SK-N-SH (cell line): Measurements from ENCODE around the gene TOP3A. TPM values are rescaled to one million over a fixed set of nuclear protein-coding genes. Genes with fewer than 3 reads are reported as not detected.

Experiments used
- CTCF ChIA-PET: fragments of 300-600, 350-600 bp; formaldehyde crosslinking; extraction: SDS; loops from one replicate; lab custom pipeline; 2021; lab: Yijun Ruan, JAX
- POLR2A ChIA-PET: fragments of 350-600 bp; sonication (Branson Sonifier 250); formaldehyde crosslinking; extraction: SDS; loops from one replicate; lab custom pipeline; 2020; ENCODE audit warnings: antibody characterized with exemption, inconsistent platforms; lab: Yijun Ruan, JAX
- DNase-seq: peaks from one replicate; pipeline ENCODE4 v3.0.0; 2012
- H2AFZ ChIP-seq: fragments of 200-600 bp; sonication (generic); 2 replicates; pipeline ENCODE4 v1.8.1; 2016; ENCODE audit warnings: antibody characterized with exemption, mild to moderate bottlenecking, low read depth
- H3F3A ChIP-seq: fragments of 200-600 bp; sonication (generic); replicated peaks from 2 replicates; pipeline ENCODE3; 2016; ENCODE audit warnings: antibody characterized with exemption, mild to moderate bottlenecking; ENCODE audit not compliant: insufficient read depth
- H3K27ac ChIP-seq, 2 experiments: fragments of 200-500 bp in 1 of 2; fragments of 200-600 bp in 1 of 2; sonication (Bioruptor generic) in 1 of 2; sonication (generic), shearing (Covaris generic) in 1 of 2; 2 replicates each; pipeline versions ENCODE4 v1.5.1 to v1.6.1; 2014 to 2016; ENCODE audit warnings: low read depth in 2 of 2, inconsistent platforms in 1 of 2, low read length in 1 of 2, mild to moderate bottlenecking in 1 of 2, mixed read lengths in 1 of 2
- H3K27me3 ChIP-seq: fragments of 200-600 bp; sonication (generic), shearing (Covaris generic); 2 replicates; pipeline ENCODE4 v1.6.1; 2016; ENCODE audit warnings: mixed run types; ENCODE audit not compliant: insufficient read depth
- H3K36me3 ChIP-seq, 2 experiments: fragments of 200-500 bp in 1 of 2; fragments of 200-600 bp in 1 of 2; sonication (Bioruptor generic) in 1 of 2; sonication (generic) in 1 of 2; replicated peaks in 1 of 2; 2 replicates each; pipeline versions ENCODE3 to v1.5.1; 2014 to 2016; ENCODE audit warnings: low read length in 1 of 2, mild to moderate bottlenecking in 1 of 2; ENCODE audit not compliant: insufficient read depth in 2 of 2, control insufficient read depth in 1 of 2
- H3K4me1 ChIP-seq, 2 experiments: fragments of 200-500 bp in 1 of 2; fragments of 200-600 bp in 1 of 2; sonication (Bioruptor generic) in 1 of 2; sonication (generic), shearing (Covaris generic) in 1 of 2; 2 replicates each; pipeline versions ENCODE4 v1.5.1 to v1.6.1; 2014 to 2016; ENCODE audit warnings: low read depth in 1 of 2, low read length in 1 of 2, mixed run types in 1 of 2; ENCODE audit not compliant: insufficient read depth in 2 of 2, control insufficient read depth in 1 of 2
- H3K4me2 ChIP-seq: fragments of 200-600 bp; sonication (generic), shearing (Covaris generic); 2 replicates; pipeline ENCODE4 v1.6.1; 2017; ENCODE audit warnings: mixed run types
- H3K4me3 ChIP-seq, 2 experiments: fragments of 200-500 bp in 1 of 2; fragments of 200-600 bp in 1 of 2; sonication (Bioruptor generic) in 1 of 2; sonication (generic), shearing (Covaris generic) in 1 of 2; 2 replicates each; pipeline versions ENCODE4 v1.5.1 to v1.8.1; 2014 to 2016; ENCODE audit warnings: low read depth in 2 of 2, inconsistent platforms in 1 of 2, low read length in 1 of 2, mild to moderate bottlenecking in 1 of 2, mixed read lengths in 1 of 2, moderate library complexity in 1 of 2
- H3K79me2 ChIP-seq: fragments of 200-600 bp; sonication (generic); 2 replicates; pipeline ENCODE4 v1.8.1; 2017; ENCODE audit warnings: mild to moderate bottlenecking; ENCODE audit not compliant: insufficient read depth
- H3K9ac ChIP-seq: fragments of 200-600 bp; sonication (generic); 2 replicates; pipeline ENCODE4 v1.6.1; 2017; ENCODE audit warnings: mixed run types
- H3K9me2 ChIP-seq: fragments of 200-600 bp; sonication (generic); 2 replicates; pipeline ENCODE4 v1.6.1; 2017; ENCODE audit warnings: mixed run types
- H3K9me3 ChIP-seq: fragments of 200-600 bp; sonication (generic); 2 replicates; pipeline ENCODE4 v1.6.1; 2017; ENCODE audit warnings: mixed run types, mild to moderate bottlenecking, moderate library complexity
- H4K20me1 ChIP-seq: fragments of 200-600 bp; sonication (generic); 2 replicates; pipeline ENCODE4 v1.6.1; 2017; ENCODE audit warnings: mild to moderate bottlenecking, mixed run types; ENCODE audit not compliant: insufficient read depth
- CHD2 ChIP-seq: fragments of 150-350 bp; IDR thresholded peaks from 2 replicates; pipeline ENCODE4 v1.6.1; 2018; ENCODE audit warnings: low read length; ENCODE audit not compliant: partially characterized antibody
- ELF1 ChIP-seq: IDR thresholded peaks from 2 replicates; pipeline ENCODE4 v1.4.0; 2012
- EP300 ChIP-seq, 2 experiments: IDR thresholded peaks; 2 replicates each; pipeline versions ENCODE4 v1.4.0 to v1.6.1; 2012; ENCODE audit warnings: borderline replicate concordance in 1 of 2, low read depth in 1 of 2, low read length in 1 of 2
- EZH2phosphoT487 ChIP-seq: fragments of 200-600 bp; sonication (generic); IDR thresholded peaks from 2 replicates; pipeline ENCODE4 v1.6.1; 2017; ENCODE audit warnings: low read depth, mixed run types, mild to moderate bottlenecking, antibody characterized with exemption, moderate library complexity, borderline replicate concordance
- FOSL2 ChIP-seq: IDR thresholded peaks from 2 replicates; pipeline ENCODE4 v1.4.0; 2012; ENCODE audit warnings: low read depth, mild to moderate bottlenecking, moderate library complexity, borderline replicate concordance
- GATA2 ChIP-seq: sonication (generic); formaldehyde crosslinking; IDR thresholded peaks from 2 replicates; pipeline ENCODE4 v1.5.0; 2020; ENCODE audit warnings: mild to moderate bottlenecking, missing genetic modification reagents
- RAD21 ChIP-seq: IDR thresholded peaks from 2 replicates; pipeline ENCODE4 v1.6.1; 2012; ENCODE audit warnings: mild to moderate bottlenecking, low read length
- RCOR1 ChIP-seq: fragments of 150-350 bp; IDR thresholded peaks from 2 replicates; pipeline ENCODE4 v1.6.1; 2017; ENCODE audit warnings: antibody characterized with exemption, low read length
- RFX5 ChIP-seq: IDR thresholded peaks from 2 replicates; pipeline ENCODE4 v1.6.1; 2012; ENCODE audit warnings: mild to moderate bottlenecking, improper control_type of control experiment, low read length
- RXRA ChIP-seq: IDR thresholded peaks from 2 replicates; pipeline ENCODE4 v1.4.0; 2012; ENCODE audit warnings: low read depth, mild to moderate bottlenecking, borderline replicate concordance
- SMC3 ChIP-seq: IDR thresholded peaks from 2 replicates; pipeline ENCODE4 v1.6.1; 2012; ENCODE audit warnings: low read depth, low read length, improper control_type of control experiment
- TCF12 ChIP-seq: IDR thresholded peaks from 2 replicates; pipeline ENCODE4 v1.4.0; 2012
- TEAD4 ChIP-seq: IDR thresholded peaks from 2 replicates; pipeline ENCODE4 v1.4.0; 2012; ENCODE audit warnings: mild to moderate bottlenecking, borderline replicate concordance; ENCODE audit not compliant: insufficient read depth
- WGBS: methylation state at CpG from one replicate; pipeline ENCODE4 v1.1.6; 2017; ENCODE audit warnings: low lambda C conversion rate; 5-methylcytosine and 5-hydroxymethylcytosine counted together
- polyA plus RNA-seq, 3 experiments: library from polyadenylated mRNA; depleted of rRNA; stranded (reverse); fragments of >200 nt; gene quantifications; 2 replicates each; pipeline ENCODE4 v1.2.3, GENCODE V29; 2012
- TF ChIP-seq, protein P1 (sequence below): IDR thresholded peaks from 2 replicates; pipeline ENCODE4 v1.4.0; 2012; ENCODE audit warnings: low read depth, borderline replicate concordance
- TF ChIP-seq, protein P2 (sequence below): fragments of 200-600 bp; sonication (generic); IDR thresholded peaks from 2 replicates; pipeline ENCODE4 v1.6.1; 2017; ENCODE audit warnings: antibody characterized with exemption, mild to moderate bottlenecking, moderate library complexity
- TF ChIP-seq, protein P3 (sequence below): IDR thresholded peaks from 2 replicates; pipeline ENCODE4; 2012
- TF ChIP-seq, protein P4 (sequence below): fragments of 150-350 bp; IDR thresholded peaks from 2 replicates; pipeline ENCODE4 v1.6.1; 2017; ENCODE audit warnings: antibody characterized with exemption, low read length, low read depth, borderline replicate concordance

Gene TOP3A
- polyA plus RNA-seq, 1 of the 3 experiments (the other 2 are of a cell fraction), result 14.7 TPM

DNA sequence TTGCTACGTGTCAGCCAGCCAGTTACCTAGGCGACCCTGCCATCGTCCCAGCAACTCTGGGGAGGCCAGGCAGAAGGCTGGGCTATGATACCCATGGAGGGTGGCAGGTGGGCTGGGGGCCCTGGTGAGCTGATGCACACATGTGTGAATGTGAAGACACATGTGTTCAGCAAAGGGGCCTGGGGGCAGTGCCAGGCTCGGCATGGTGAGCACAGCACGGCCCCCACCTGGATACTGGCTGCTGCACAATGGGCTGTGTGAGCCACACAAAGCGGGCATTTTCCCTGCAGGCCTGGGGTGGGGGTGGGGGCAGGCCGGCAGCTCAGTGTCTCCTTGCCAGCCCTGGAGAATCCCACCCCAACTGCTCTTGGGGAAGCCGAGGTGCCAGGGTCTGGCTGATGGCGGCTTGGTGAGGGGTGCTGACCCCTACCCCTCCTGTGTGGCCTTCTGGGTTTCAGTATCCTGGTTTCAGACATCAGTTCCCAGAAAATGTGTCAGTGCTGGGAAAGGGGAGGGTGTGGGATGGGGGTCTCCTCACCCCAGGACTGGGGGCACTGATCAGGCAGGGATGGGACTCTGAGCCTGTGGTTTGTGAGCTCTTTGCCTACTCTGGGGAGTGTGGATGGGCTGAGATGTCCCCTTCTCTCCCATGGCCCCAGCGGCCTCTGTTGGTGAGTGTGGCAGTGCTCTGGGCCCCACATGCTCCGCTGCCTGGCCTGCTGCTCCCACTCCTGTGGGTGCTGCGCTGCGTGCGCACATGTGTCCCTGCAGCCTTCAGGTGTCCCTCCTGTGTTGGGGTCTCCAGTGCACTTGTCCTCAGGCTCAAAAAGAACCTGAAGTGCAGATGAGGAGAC is 84.3 kb downstream of the TOP3A start:
- Histone ChIP-seq H3K9me3 (no peaks in the 10 kb centered on the region), H3K27ac (no peak overlapping the region), H3F3A (peaks cover 3% of the 10 kb centered on the region), H3K4me1 (peaks cover 5 to 16% of the 10 kb centered on the region in 2 experiments; a peak in 3 of 4 replicates), H3K9ac (no peak overlapping the region), H3K4me2 (no peak overlapping the region), H3K79me2 (peaks cover 56% of the 10 kb centered on the region), H3K36me3 (peaks cover 0 to 11% of the 10 kb centered on the region in 2 experiments), H2AFZ (no peak overlapping the region), H3K4me3 (no peak overlapping the region), H4K20me1 (0 out of 2 replicates have a peak, but pooled peaks cover 17% of the 10 kb centered on the region), H3K27me3 (no peaks in the 10 kb centered on the region), H3K9me2 (no peaks in the 10 kb centered on the region)
- POLR2A ChIA-PET, result no interaction called here
- TF ChIP-seq CHD2 (no peak), RCOR1 (no peak), TEAD4 (no peak), RAD21 (no peak), TCF12 (no peak), EZH2phosphoT487 (no peak), FOSL2 (no peak), RXRA (no peak), GATA2 (CRISPR knock-in tag) (no peak), SMC3 (no peak), RFX5 (no peak), ELF1 (no peak), EP300 (IDR thresholded peaks at IDR 0.05; ENCODE audit: borderline replicate concordance in 1 of 2, low read depth in 1 of 2, low read length in 1 of 2) (no peak)
- TF ChIP-seq, protein P1, sequence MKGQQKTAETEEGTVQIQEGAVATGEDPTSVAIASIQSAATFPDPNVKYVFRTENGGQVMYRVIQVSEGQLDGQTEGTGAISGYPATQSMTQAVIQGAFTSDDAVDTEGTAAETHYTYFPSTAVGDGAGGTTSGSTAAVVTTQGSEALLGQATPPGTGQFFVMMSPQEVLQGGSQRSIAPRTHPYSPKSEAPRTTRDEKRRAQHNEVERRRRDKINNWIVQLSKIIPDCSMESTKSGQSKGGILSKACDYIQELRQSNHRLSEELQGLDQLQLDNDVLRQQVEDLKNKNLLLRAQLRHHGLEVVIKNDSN, result no peak
- TF ChIP-seq, protein P2, sequence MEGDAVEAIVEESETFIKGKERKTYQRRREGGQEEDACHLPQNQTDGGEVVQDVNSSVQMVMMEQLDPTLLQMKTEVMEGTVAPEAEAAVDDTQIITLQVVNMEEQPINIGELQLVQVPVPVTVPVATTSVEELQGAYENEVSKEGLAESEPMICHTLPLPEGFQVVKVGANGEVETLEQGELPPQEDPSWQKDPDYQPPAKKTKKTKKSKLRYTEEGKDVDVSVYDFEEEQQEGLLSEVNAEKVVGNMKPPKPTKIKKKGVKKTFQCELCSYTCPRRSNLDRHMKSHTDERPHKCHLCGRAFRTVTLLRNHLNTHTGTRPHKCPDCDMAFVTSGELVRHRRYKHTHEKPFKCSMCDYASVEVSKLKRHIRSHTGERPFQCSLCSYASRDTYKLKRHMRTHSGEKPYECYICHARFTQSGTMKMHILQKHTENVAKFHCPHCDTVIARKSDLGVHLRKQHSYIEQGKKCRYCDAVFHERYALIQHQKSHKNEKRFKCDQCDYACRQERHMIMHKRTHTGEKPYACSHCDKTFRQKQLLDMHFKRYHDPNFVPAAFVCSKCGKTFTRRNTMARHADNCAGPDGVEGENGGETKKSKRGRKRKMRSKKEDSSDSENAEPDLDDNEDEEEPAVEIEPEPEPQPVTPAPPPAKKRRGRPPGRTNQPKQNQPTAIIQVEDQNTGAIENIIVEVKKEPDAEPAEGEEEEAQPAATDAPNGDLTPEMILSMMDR, result no peak
- TF ChIP-seq, protein P3, sequence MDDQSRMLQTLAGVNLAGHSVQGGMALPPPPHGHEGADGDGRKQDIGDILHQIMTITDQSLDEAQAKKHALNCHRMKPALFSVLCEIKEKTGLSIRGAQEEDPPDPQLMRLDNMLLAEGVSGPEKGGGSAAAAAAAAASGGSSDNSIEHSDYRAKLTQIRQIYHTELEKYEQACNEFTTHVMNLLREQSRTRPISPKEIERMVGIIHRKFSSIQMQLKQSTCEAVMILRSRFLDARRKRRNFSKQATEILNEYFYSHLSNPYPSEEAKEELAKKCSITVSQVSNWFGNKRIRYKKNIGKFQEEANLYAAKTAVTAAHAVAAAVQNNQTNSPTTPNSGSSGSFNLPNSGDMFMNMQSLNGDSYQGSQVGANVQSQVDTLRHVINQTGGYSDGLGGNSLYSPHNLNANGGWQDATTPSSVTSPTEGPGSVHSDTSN, result no peak
- TF ChIP-seq, protein P4, sequence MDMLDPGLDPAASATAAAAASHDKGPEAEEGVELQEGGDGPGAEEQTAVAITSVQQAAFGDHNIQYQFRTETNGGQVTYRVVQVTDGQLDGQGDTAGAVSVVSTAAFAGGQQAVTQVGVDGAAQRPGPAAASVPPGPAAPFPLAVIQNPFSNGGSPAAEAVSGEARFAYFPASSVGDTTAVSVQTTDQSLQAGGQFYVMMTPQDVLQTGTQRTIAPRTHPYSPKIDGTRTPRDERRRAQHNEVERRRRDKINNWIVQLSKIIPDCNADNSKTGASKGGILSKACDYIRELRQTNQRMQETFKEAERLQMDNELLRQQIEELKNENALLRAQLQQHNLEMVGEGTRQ, result no peak
- DNase-seq, result no peak
- 85% methylated on average over 4 of the region's 14 CpGs for WGBS
- CTCF ChIA-PET, result interaction anchor here (1.0 kb wide), 1 partner anchor 13 kb away, joined by 4 read pairs; no protein-coding TSS in a partner anchor
